ENCODE measurements around the gene CERS5.
"Not testable (repeated sequence)": the region's sequence is repeated elsewhere in the genome, so short reads cannot be mapped to it uniquely, and the experiment has no call there.

The CERS5 gene

GRCh38 chr12:50086148-50086547 lies 81.0 kb downstream of the CERS5 start:
- in situ Hi-C loops (cut with MboI; ENCODE audit: low sequenced_read_pairs, unreplicated experiment) = no loop called here
- no peak for DNase-seq (ENCODE audit: low spot score)
- no peak for TF ChIP-seq CTCF (IDR thresholded peaks at IDR 0.05; ENCODE audit: borderline replicate concordance, control extremely low read depth, extremely low read depth, insufficient read depth, missing control alignments)

GRCh38 chr12:50085615-50086072 lies 81.5 kb downstream of the CERS5 start:
- in situ Hi-C loops (cut with MboI; ENCODE audit: low sequenced_read_pairs, unreplicated experiment) = no loop called here
- DNase-seq (ENCODE audit: low spot score) = no peak
- no peak for TF ChIP-seq CTCF (IDR thresholded peaks at IDR 0.05; ENCODE audit: borderline replicate concordance, control extremely low read depth, extremely low read depth, insufficient read depth, missing control alignments)

GRCh38 chr12:50084775-50085614 lies 82.2 kb downstream of the CERS5 start, which contains the start of gene SMARCD1:
Gene SMARCD1, plus strand, starts transcription at chr12:50085342. Its CDS starts 28 bp downstream, at chr12:50085370.
- in situ Hi-C loops (cut with MboI; ENCODE audit: low sequenced_read_pairs, unreplicated experiment) = loop anchor here (5.0 kb wide), 1 partner anchor 87 kb away; no protein-coding TSS in a partner anchor

GRCh38 chr12:50084409-50084774 lies 82.8 kb downstream of the CERS5 start:
- DNase-seq (ENCODE audit: low spot score) = not testable (repeated sequence)
- in situ Hi-C loops (cut with MboI; ENCODE audit: low sequenced_read_pairs, unreplicated experiment) = loop anchor here (5.0 kb wide), 1 partner anchor 88 kb away; no protein-coding TSS in a partner anchor

More at GRCh38 chr12:50084775-50085614, 82.2 kb downstream of the CERS5 start, which contains the start of gene SMARCD1:
- peak; percentile 93 for DNase-seq (ENCODE audit: low spot score)
- peak; percentile 82 for TF ChIP-seq CTCF (IDR thresholded peaks at IDR 0.05; ENCODE audit: borderline replicate concordance, control extremely low read depth, extremely low read depth, insufficient read depth, missing control alignments)

GRCh38 chr12:50083301-50083700 lies 83.9 kb downstream of the CERS5 start:
- DNase-seq (ENCODE audit: low spot score) = no peak
- in situ Hi-C loops (cut with MboI; ENCODE audit: low sequenced_read_pairs, unreplicated experiment) = loop anchor here (5.0 kb wide), 1 partner anchor 89 kb away; no protein-coding TSS in a partner anchor
- TF ChIP-seq CTCF (IDR thresholded peaks at IDR 0.05; ENCODE audit: borderline replicate concordance, control extremely low read depth, extremely low read depth, insufficient read depth, missing control alignments) = no peak

GRCh38 chr12:50082644-50083043 lies 84.5 kb downstream of the CERS5 start:
- TF ChIP-seq CTCF (IDR thresholded peaks at IDR 0.05; ENCODE audit: borderline replicate concordance, control extremely low read depth, extremely low read depth, insufficient read depth, missing control alignments) = no peak
- in situ Hi-C loops (cut with MboI; ENCODE audit: low sequenced_read_pairs, unreplicated experiment) = loop anchor here (5.0 kb wide), 1 partner anchor 90 kb away; no protein-coding TSS in a partner anchor
- DNase-seq (ENCODE audit: low spot score) = no peak

All from GM13976 (cell line).